ENCODE measurements around the gene CEP112. TPM values are rescaled to one million over a fixed set of nuclear protein-coding genes. Genes with fewer than 3 reads are reported as not detected.

The CEP112 gene
- total RNA-seq, 1 experiment from 2014 or later, result 5.4 TPM

GRCh38 chr17:65820811-65821210 lies 371.1 kb downstream of the CEP112 start:
- no peak for TF ChIP-seq CTCF (IDR thresholded peaks at IDR 0.05; ENCODE audit: unreplicated experiment)
- intact Hi-C loops (cut with micrococcal nuclease; ENCODE audit: unreplicated experiment), result no loop called here
- Mint-ChIP-seq H3K4me1 (ENCODE audit: low read depth, unreplicated experiment) (no peaks in the 10 kb centered on the region), H3K4me3 (ENCODE audit: low read depth, unreplicated experiment) (no peak overlapping the region), H3K27me3 (ENCODE audit: unreplicated experiment) (no peaks in the 10 kb centered on the region), H3K27ac (ENCODE audit: unreplicated experiment) (no peak overlapping the region), H3K36me3 (ENCODE audit: insufficient read depth, unreplicated experiment) (no peaks in the 10 kb centered on the region), H3K9me3 (ENCODE audit: low read depth, unreplicated experiment) (no peaks in the 10 kb centered on the region)
- no TSS peak for BruUV-seq (replicated peaks)
- DNase-seq, result no peak
- CTCF ChIA-PET, result no interaction called here

GRCh38 chr17:65820306-65820705 lies 371.6 kb downstream of the CEP112 start:
- no peak overlapping the region for H3K4me3 Mint-ChIP-seq (ENCODE audit: low read depth, unreplicated experiment)
- no peaks in the 10 kb centered on the region for H3K27me3 Mint-ChIP-seq (ENCODE audit: unreplicated experiment)
- intact Hi-C loops (cut with micrococcal nuclease; ENCODE audit: unreplicated experiment), result no loop called here
- no TSS peak for BruUV-seq (replicated peaks)
- no peaks in the 10 kb centered on the region for H3K9me3 Mint-ChIP-seq (ENCODE audit: low read depth, unreplicated experiment)
- TF ChIP-seq CTCF (IDR thresholded peaks at IDR 0.05; ENCODE audit: unreplicated experiment), result no peak
- no peak overlapping the region for H3K27ac Mint-ChIP-seq (ENCODE audit: unreplicated experiment)
- DNase-seq, result no peak
- H3K4me1 Mint-ChIP-seq (ENCODE audit: low read depth, unreplicated experiment), result no peaks in the 10 kb centered on the region
- no peaks in the 10 kb centered on the region for H3K36me3 Mint-ChIP-seq (ENCODE audit: insufficient read depth, unreplicated experiment)
- CTCF ChIA-PET, result no interaction called here

GRCh38 chr17:65819810-65820209 lies 372.1 kb downstream of the CEP112 start:
- intact Hi-C loops (cut with micrococcal nuclease; ENCODE audit: unreplicated experiment), result no loop called here
- no peak for DNase-seq
- H3K27me3 Mint-ChIP-seq (ENCODE audit: unreplicated experiment), result no peaks in the 10 kb centered on the region
- H3K36me3 Mint-ChIP-seq (ENCODE audit: insufficient read depth, unreplicated experiment), result no peaks in the 10 kb centered on the region
- TF ChIP-seq CTCF (IDR thresholded peaks at IDR 0.05; ENCODE audit: unreplicated experiment), result no peak
- H3K4me3 Mint-ChIP-seq (ENCODE audit: low read depth, unreplicated experiment), result no peak overlapping the region
- BruUV-seq (replicated peaks), result no TSS peak
- no peaks in the 10 kb centered on the region for H3K9me3 Mint-ChIP-seq (ENCODE audit: low read depth, unreplicated experiment)
- CTCF ChIA-PET, result no interaction called here
- no peaks in the 10 kb centered on the region for H3K4me1 Mint-ChIP-seq (ENCODE audit: low read depth, unreplicated experiment)
- H3K27ac Mint-ChIP-seq (ENCODE audit: unreplicated experiment), result no peak overlapping the region

- CTCF ChIA-PET, result no interaction called here
- H3K4me3 Mint-ChIP-seq (ENCODE audit: low read depth, unreplicated experiment), result no peak overlapping the region
- H3K4me1 Mint-ChIP-seq (ENCODE audit: low read depth, unreplicated experiment), result no peaks in the 10 kb centered on the region
- no peaks in the 10 kb centered on the region for H3K36me3 Mint-ChIP-seq (ENCODE audit: insufficient read depth, unreplicated experiment)
- no peak for TF ChIP-seq CTCF (IDR thresholded peaks at IDR 0.05; ENCODE audit: unreplicated experiment)
- no peaks in the 10 kb centered on the region for H3K9me3 Mint-ChIP-seq (ENCODE audit: low read depth, unreplicated experiment)
- BruUV-seq (replicated peaks), result no TSS peak
- no peaks in the 10 kb centered on the region for H3K27me3 Mint-ChIP-seq (ENCODE audit: unreplicated experiment)
- no peak overlapping the region for H3K27ac Mint-ChIP-seq (ENCODE audit: unreplicated experiment)
- intact Hi-C loops (cut with micrococcal nuclease; ENCODE audit: unreplicated experiment), result no loop called here
- no peak for DNase-seq
Observed at GRCh38 chr17:65817951-65818350, 374.0 kb downstream of the CEP112 start.

GRCh38 chr17:65814418-65814817 lies 377.5 kb downstream of the CEP112 start:
- H3K9me3 Mint-ChIP-seq (ENCODE audit: low read depth, unreplicated experiment), result peaks cover 6% of the 10 kb centered on the region
- DNase-seq, result no peak
- no TSS peak for BruUV-seq (replicated peaks)
- H3K4me1 Mint-ChIP-seq (ENCODE audit: low read depth, unreplicated experiment), result no peaks in the 10 kb centered on the region
- no peak overlapping the region for H3K4me3 Mint-ChIP-seq (ENCODE audit: low read depth, unreplicated experiment)
- intact Hi-C loops (cut with micrococcal nuclease; ENCODE audit: unreplicated experiment), result no loop called here
- CTCF ChIA-PET, result no interaction called here
- H3K27me3 Mint-ChIP-seq (ENCODE audit: unreplicated experiment), result peaks cover 21% of the 10 kb centered on the region
- H3K27ac Mint-ChIP-seq (ENCODE audit: unreplicated experiment), result no peak overlapping the region
- no peaks in the 10 kb centered on the region for H3K36me3 Mint-ChIP-seq (ENCODE audit: insufficient read depth, unreplicated experiment)
- no peak for TF ChIP-seq CTCF (IDR thresholded peaks at IDR 0.05; ENCODE audit: unreplicated experiment)

Measured in Calu3 (cell line).